GM13977 (cell line): ENCODE data around the gene STARD13.

ENCODE experiments used
- DNase-seq: peaks from one replicate; pipeline ENCODE4 v3.0.0; 2012; ENCODE audit warnings: low spot score
- CTCF ChIP-seq: IDR thresholded peaks from 2 replicates; pipeline ENCODE4 v1.5.1; 2012; ENCODE audit warnings: mild to moderate bottlenecking, control low read depth; ENCODE audit not compliant: insufficient read depth; ENCODE audit errors: extremely low read depth, missing control alignments
- in situ Hi-C: fragments of 300-500 bp; cut with MboI; formaldehyde crosslinking; loops from one replicate; pipeline ENCODE4 v1.12.0; 2022; ENCODE audit warnings: low sequenced_read_pairs, low pct_unique_long_range_greater_than_20kb, mixed read lengths, inconsistent platforms; ENCODE audit not compliant: unreplicated experiment

The STARD13 gene

DNA sequence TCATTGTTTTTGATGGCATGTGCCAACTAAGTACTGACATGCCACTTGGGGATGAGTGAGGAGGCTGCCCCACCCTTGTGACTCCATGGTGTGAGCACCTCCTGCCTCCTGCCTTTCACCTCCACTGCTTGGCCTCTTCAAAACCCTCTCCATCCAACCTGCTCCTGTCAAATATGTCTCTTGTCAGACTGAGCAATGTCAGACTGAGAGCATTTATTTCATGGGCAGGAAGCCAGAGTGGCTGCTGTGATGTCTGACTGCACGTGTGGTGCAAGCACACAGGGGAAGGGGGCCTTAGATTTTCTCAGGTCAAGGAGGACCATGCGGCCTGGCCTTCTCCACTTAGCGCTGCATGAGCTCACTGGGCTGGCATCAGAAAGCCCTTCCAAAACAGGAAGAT is 68.3 kb downstream of the STARD13 start:
- DNase-seq: no peak
- in situ Hi-C loops: loop anchor here (25.0 kb wide), 1 partner anchor 495 kb away; no protein-coding TSS in a partner anchor
- no peak for TF ChIP-seq CTCF

DNA sequence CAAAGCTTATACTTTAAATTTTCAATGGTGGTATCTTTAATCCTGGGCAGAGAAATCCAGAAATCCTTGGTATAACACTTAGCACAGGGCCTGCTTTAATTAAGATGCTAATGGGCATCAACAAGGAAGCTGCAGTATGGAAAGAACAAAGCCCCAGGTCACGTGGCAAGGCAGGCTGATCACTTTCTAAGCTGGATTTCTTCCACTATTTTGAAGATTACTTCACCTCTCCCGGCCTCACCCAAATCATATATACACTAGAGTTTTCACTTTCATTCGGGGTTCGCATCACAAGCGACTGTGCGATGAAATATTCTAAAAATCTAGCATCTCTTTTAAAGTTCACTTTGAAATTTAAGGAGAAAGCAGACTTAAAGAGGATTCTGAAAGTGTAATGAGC is 71.8 kb downstream of the STARD13 start:
- DNase-seq: no peak
- in situ Hi-C loops: loop anchor here (25.0 kb wide), 1 partner anchor 499 kb away; no protein-coding TSS in a partner anchor
- TF ChIP-seq CTCF: no peak

- in situ Hi-C loops: loop anchor here (25.0 kb wide), 1 partner anchor 499 kb away; no protein-coding TSS in a partner anchor
- no peak for DNase-seq
- no peak for TF ChIP-seq CTCF
Observed at GRCh38 chr13:33213024-33213768, 72.4 kb downstream of the STARD13 start.

DNA sequence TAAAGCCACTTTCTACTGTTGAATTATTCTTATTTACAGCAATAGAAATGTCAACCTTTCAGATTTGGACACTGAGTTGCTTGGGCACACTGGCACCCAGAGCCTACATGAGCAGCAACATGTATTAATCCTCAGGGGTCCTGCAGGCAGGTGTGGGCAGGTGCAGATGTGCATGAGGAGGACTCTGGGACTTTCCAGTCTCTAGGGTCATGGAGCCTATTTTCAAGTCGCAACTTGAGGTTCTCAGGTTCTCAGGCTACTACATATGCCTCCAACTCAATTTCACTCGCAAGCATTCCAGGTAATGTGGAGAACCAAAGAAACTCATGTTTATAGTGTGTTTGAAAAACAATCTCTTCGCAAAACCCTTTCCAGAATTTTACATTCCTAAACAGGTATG is 73.2 kb downstream of the STARD13 start:
- in situ Hi-C loops: loop anchor here (25.0 kb wide), 1 partner anchor 500 kb away; no protein-coding TSS in a partner anchor
- TF ChIP-seq CTCF: no peak
- no peak for DNase-seq

DNA sequence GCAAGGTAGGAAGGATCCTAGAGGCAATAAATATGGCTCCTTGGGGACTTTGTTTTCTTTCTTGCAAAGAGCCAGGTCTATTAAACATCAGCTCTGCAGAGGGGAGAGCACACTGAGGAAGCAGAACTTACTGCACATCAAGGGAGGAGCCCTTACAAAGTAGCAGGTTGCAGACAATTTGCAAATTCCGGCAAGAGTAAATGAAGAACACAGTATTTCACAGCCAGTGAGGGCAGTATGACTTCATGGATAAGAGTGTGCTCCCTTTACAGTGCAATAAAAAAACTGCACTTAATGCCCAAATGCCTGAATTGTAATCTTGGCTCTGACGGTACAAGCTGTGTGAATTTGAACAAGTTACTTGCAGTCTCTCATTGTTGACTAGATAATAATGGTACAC is 75.5 kb downstream of the STARD13 start:
- in situ Hi-C loops: loop anchor here (25.0 kb wide), 1 partner anchor 502 kb away; no protein-coding TSS in a partner anchor
- no peak for TF ChIP-seq CTCF
- no peak for DNase-seq

DNA sequence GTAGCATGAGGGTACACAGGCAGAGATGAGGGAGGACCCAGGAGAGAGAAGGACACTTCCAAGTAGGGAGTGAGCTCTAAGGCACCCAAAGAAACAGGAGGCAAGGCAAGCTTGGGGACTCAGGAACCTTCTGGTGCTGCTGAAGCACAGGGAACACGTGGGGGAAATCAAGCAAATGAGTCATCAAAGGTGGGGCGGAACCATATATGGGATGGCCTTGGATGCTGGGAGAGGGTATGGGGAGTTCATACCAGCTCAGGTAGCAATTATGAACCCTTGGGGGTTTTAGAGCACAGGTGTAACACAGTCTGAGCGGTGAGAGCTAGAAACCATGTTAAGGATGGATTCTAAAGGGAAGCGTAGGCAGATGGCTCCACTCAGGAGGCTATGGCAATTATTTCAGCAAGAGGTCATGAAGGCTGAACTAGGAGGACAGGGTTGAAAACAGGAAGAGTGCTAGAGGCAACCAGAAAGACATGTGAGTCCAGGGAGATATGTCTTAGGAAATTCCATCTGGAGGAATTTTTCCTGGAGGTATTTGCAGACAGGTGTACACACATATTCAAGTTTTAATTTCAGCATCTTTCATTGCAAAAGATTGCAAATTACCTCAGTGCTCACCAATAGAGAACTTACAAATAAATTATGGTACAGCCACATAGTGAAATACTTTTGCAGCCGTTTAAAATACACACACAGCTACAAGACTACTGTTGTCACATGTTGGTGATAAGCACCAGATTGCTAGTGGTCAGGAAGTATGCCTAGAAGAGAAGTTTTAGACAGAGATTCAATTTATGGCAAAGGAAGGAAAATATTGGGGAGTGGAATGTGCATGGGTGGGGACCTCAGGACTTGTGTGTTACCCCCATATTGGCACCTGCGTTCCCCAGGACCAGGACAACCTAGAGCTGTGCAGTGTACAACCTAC is 77.0 kb downstream of the STARD13 start:
- in situ Hi-C loops: loop anchor here (25.0 kb wide), 1 partner anchor 504 kb away; no protein-coding TSS in a partner anchor

More for the DNA sequence above, 77.0 kb downstream of the STARD13 start:
- no peak for TF ChIP-seq CTCF
- no peak for DNase-seq
